GM18505 (cell line): ENCODE data around the gene MAP2K5.

Experiments used
- ATAC-seq: cut with Tn5 transposase; IDR thresholded peaks from one replicate; pipeline ENCODE4 v1.9.1; 2021; ENCODE audit not compliant: unreplicated experiment
- POLR2A ChIP-seq: IDR thresholded peaks from 4 replicates; pipeline ENCODE4 v1.6.1; 2011; ENCODE audit warnings: borderline replicate concordance; ENCODE audit not compliant: insufficient read depth, insufficient read length; ENCODE audit errors: extremely low read depth

MAP2K5 gene

DNA sequence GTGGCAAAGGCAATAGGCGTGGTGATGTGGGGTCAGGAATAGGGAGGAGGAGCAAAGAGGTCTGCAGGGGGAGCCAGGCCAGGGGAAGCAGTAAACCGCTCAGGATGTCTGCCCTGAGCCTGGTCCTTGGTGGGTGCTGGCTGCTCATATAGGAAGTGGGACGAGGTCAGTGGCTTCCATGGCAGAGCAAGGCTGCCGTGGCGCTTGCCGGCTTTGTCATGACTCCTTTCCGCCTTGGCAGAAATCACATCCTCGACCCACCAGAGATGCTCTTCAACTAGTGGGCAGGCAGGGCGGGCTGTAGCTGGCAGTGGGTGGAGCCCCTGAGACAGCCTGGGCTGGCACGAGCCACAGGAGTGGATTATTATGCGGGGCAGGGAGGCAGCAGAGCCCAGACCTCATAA is 269.7 kb downstream of the MAP2K5 start:
- no peak for TF ChIP-seq POLR2A
- no peak for ATAC-seq

DNA sequence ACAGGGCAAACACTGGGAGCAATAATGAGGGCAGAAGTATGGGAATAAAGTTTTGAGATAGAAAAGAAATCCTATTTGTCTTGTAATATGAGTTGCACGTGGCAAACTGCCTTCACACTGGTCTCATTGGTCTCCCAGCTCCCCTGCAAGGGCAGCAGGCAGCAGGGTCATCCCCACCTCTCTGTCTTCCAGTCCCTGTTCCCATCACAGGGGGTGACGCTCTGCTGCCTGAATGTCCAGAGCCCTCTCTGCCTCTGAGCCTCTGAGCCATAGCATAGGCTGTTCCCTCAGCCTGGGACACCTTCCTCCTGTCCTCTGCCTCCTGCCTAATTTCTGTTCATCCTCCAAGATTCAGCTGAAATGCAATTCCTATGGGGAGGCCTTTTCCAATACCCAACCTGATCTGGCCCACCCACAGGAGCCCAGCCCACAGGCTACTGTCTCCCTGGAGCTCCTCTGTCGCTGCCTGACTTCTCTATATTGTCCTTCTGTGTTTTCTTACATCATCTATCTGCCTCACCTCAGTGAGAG is 270.7 kb downstream of the MAP2K5 start:
- TF ChIP-seq POLR2A = no peak
- ATAC-seq = no peak

DNA sequence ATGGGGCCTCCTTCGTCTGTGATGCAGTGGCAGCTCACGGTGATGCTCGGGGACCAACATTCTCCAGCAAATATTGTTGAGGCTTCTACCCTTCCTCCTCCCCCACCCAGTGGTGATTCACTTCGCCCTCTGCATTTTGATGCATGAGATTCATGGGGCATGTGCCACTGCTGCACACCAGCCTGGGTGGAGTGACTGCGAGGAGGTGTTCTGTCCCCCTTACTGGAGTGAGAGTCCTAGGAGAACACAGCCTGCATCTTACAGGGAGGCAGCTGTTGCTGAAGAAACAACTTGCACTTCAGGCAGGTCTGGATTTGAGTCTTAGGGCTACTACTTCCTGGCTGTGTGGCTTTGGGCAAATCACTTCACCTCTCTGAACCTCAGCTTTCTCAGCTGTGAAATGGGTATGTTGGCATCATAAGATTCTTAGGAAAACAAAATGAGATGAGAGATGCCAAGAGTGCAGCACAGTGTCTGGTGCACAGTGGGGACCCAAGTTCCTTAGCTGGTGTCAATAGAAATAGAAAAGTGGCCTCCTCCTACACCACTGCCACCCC is 272.6 kb downstream of the MAP2K5 start:
- no peak for ATAC-seq
- no peak for TF ChIP-seq POLR2A

GRCh38 chr15:67816668-67817067 is 274.2 kb downstream of the MAP2K5 start:
- no peak for ATAC-seq
- TF ChIP-seq POLR2A = no peak

DNA sequence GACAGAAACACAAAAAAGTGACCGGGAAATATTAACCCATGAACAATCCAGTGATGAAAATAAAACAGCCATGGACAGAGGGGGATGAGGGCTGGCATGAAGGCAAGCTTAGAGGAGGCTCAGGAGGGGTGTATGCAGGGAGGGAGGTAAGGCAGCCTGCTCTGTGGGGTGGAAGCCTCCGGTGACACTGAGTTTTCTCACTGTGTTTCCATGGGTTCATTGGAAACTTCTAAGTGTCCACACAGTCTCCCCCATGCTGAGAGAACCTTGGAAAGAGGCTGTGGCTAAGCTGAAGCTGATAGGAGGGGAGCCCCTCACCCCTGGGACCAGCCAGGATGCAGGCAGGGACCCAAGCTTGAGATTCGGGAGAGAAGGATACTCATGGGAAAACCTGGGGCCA is 276.0 kb downstream of the MAP2K5 start:
- TF ChIP-seq POLR2A = no peak
- no peak for ATAC-seq

- no peak for ATAC-seq
- no peak for TF ChIP-seq POLR2A
Measured at GRCh38 chr15:67819636-67820035, 277.1 kb downstream of the MAP2K5 start.

- ATAC-seq = no peak
Measured at GRCh38 chr15:67820122-67820991, 277.9 kb downstream of the MAP2K5 start.

GRCh38 chr15:67820992-67821783 is 278.7 kb downstream of the MAP2K5 start:
- ATAC-seq = no peak
- no peak for TF ChIP-seq POLR2A

More at GRCh38 chr15:67820122-67820991, 277.9 kb downstream of the MAP2K5 start:
- TF ChIP-seq POLR2A = no peak

DNA sequence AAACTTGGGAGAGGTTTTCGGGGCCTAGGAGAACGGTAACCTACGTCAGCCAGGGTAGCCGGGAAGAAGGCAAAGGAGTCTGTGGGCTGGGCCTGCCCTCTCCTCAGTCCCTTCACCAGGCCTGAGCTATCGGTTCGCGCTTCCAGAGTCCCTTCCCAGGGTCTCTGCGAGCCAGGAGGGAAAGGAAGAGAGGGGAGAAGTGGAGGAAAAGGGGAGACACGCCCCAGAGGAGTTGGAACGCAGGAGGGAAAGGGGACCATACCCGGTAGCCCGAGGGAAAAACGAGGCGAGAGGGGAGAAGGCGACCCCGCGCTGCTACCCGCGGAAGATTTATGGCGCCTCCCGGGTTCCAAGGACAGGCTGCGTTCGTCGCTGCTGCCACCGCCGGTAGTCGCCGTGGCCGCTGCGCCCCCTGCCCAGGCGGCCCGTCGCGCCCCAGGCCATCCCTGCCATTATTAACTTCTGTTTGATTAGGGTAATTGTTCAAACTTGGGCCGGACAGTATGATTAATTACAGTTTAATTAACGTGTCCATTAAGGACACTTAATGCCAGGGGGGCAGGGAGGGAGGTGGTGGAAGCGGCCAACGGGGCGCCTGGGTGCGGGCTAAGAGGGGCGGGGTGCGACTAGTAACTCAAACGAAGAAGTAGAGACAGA is 279.4 kb downstream of the MAP2K5 start:
- no peak for ATAC-seq
- no peak for TF ChIP-seq POLR2A

- no peak for TF ChIP-seq POLR2A
- no peak for ATAC-seq
Measured at GRCh38 chr15:67822537-67823313, 280.2 kb downstream of the MAP2K5 start.

GRCh38 chr15:67823314-67824196 is 281.1 kb downstream of the MAP2K5 start:
- no peak for ATAC-seq
- TF ChIP-seq POLR2A = no peak
